GM12873 (cell line): ENCODE data around the gene KATNBL1.

Experiments
- TF ChIP-seq, protein P1 (sequence below): IDR thresholded peaks from 2 replicates; pipeline ENCODE4 v1.5.1; 2012; ENCODE audit warnings: low read depth, mild to moderate bottlenecking, moderate library complexity, low read length, control low read depth; ENCODE audit not compliant: insufficient read depth; ENCODE audit errors: missing control alignments

KATNBL1 gene

GRCh38 chr15:34242331-34242710 is 32.4 kb upstream of the KATNBL1 start:
- TF ChIP-seq, protein P1, sequence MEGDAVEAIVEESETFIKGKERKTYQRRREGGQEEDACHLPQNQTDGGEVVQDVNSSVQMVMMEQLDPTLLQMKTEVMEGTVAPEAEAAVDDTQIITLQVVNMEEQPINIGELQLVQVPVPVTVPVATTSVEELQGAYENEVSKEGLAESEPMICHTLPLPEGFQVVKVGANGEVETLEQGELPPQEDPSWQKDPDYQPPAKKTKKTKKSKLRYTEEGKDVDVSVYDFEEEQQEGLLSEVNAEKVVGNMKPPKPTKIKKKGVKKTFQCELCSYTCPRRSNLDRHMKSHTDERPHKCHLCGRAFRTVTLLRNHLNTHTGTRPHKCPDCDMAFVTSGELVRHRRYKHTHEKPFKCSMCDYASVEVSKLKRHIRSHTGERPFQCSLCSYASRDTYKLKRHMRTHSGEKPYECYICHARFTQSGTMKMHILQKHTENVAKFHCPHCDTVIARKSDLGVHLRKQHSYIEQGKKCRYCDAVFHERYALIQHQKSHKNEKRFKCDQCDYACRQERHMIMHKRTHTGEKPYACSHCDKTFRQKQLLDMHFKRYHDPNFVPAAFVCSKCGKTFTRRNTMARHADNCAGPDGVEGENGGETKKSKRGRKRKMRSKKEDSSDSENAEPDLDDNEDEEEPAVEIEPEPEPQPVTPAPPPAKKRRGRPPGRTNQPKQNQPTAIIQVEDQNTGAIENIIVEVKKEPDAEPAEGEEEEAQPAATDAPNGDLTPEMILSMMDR, result no peak

- TF ChIP-seq, protein P1, result peak; percentile 69
Measured at GRCh38 chr15:34241376-34242330, 31.8 kb upstream of the KATNBL1 start.

- TF ChIP-seq, protein P1, result no peak
Measured at GRCh38 chr15:34240537-34240936, 30.6 kb upstream of the KATNBL1 start.

DNA sequence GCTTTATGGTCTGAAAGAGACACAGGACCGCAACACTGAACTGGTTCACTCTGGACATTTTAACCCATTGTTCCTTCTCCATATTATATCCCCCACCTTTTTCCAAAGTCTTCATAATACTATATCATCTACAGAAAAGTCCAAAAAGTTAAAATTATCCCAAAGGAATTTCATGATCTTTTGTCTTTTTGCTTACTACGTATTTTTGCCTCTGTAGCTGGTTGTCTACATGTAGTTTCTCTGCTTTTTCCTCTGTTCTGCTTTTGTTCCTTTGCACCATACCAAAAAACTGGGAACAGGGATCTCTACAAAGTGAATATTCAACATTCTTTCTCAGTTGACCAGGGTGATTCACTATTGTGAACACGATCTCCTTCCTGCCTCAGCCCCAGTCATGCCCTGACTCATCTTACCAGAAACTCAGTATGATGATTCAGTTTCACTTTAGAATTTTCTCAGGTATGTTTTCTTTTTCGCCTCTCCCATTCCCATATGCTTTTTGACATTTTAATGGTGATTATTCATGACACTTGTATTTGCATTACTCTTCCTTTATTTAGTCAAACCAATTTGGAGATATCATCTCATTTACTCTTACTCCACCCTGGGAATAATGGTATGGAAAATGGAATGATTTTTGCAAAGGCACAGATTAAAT is 29.4 kb upstream of the KATNBL1 start:
- TF ChIP-seq, protein P1, result no peak

DNA sequence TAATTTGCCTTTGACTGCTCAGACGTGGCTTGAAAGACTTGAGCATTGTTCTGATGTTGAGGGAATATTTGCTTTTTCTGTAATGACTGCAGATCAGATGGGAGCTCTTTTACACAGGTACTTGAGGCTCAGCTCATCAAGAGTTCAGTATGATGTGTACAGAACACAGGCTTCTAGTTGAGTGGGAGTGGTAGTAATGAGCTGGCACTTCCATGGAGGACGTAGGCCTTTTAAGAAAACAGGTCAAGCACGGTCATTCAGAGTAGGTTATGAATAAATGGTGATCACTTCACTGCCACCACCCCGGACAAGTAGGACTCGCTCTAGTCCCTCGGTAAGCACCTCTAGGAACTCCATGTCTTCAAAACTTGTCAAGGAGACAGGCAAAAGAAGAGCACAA is 23.7 kb upstream of the KATNBL1 start:
- TF ChIP-seq, protein P1, result no peak

- TF ChIP-seq, protein P1, result no peak
Measured at GRCh38 chr15:34223904-34224596, 14.2 kb upstream of the KATNBL1 start.
